ENCODE results near the gene CUL3. TPM values are rescaled to one million over a fixed set of nuclear protein-coding genes. Genes with fewer than 3 reads are reported as not detected.

Gene CUL3
- total RNA-seq, 1 donor from 2014 or later = 99.4 TPM

DNA sequence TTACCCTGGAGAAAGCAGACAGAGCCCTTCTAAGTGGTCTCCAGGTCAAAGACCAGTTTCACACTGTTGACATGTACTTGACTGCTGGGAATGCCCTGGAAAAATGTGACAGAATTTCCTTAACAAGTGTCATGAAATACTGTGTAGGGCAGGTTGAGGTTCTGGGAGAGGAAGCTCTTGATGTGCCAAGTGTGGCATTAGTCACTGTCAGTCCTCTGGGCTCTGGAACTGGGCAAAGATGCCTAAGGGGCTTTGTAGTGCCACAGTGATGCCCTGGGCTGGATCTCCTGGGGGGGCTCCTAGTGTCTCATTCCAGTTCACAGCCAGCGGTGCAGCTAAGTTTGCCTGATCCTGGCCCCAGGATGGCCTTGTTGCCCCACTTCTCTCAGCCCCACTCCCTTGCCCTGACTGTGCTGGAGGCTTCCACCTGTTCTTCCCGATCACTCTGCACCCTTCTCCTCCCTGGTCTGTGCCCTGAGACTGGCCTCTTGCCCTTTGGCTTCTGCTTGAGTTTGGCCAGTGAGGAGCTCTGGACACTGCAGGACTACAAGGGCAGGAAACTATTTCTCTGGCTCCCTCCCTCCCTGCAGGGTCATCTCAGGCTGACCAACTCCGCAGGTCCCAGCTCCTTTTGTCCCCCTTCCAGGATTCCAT, 156.2 kb downstream of the CUL3 start:
- H3K4me3 Mint-ChIP-seq (ENCODE audit: unreplicated experiment) = no peak overlapping the region
- TF ChIP-seq, protein P1, sequence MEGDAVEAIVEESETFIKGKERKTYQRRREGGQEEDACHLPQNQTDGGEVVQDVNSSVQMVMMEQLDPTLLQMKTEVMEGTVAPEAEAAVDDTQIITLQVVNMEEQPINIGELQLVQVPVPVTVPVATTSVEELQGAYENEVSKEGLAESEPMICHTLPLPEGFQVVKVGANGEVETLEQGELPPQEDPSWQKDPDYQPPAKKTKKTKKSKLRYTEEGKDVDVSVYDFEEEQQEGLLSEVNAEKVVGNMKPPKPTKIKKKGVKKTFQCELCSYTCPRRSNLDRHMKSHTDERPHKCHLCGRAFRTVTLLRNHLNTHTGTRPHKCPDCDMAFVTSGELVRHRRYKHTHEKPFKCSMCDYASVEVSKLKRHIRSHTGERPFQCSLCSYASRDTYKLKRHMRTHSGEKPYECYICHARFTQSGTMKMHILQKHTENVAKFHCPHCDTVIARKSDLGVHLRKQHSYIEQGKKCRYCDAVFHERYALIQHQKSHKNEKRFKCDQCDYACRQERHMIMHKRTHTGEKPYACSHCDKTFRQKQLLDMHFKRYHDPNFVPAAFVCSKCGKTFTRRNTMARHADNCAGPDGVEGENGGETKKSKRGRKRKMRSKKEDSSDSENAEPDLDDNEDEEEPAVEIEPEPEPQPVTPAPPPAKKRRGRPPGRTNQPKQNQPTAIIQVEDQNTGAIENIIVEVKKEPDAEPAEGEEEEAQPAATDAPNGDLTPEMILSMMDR (IDR thresholded peaks at IDR 0.05; ENCODE audit: partially characterized antibody, unreplicated experiment) = no peak
- peaks cover 4% of the 10 kb centered on the region for H3K36me3 Mint-ChIP-seq (ENCODE audit: unreplicated experiment)
- H3K27ac Mint-ChIP-seq (ENCODE audit: unreplicated experiment) = no peak overlapping the region
- peaks cover 9% of the 10 kb centered on the region for H3K9me3 Mint-ChIP-seq (ENCODE audit: unreplicated experiment)
- H3K27me3 Mint-ChIP-seq (ENCODE audit: unreplicated experiment) = peaks cover 5% of the 10 kb centered on the region
- peaks cover 10% of the 10 kb centered on the region for H3K4me1 Mint-ChIP-seq (ENCODE audit: low read depth, unreplicated experiment)
- no peak for DNase-seq

DNA sequence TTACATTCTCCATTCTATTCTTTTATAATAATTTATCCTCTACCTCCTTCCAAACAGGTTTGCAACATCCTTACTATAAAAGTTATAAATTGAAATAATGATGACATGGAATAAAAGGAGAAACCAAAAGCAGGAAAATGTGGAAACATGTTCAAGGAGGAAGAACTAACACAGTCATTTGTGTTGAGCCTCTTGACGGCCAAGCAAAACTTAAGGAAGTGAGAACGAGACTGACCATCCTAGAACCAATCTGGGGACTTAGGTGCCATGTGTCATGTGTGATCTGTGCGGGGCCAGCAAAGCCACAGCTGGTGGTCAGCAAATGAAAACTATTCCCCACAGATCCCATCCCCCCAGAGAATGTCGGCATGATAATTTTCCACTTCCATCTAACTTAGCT, 157.7 kb downstream of the CUL3 start:
- Mint-ChIP-seq H3K27ac (ENCODE audit: unreplicated experiment) (no peak overlapping the region), H3K4me3 (ENCODE audit: unreplicated experiment) (no peak overlapping the region), H3K9me3 (ENCODE audit: unreplicated experiment) (peaks cover 9% of the 10 kb centered on the region), H3K36me3 (ENCODE audit: unreplicated experiment) (peaks cover 4% of the 10 kb centered on the region), H3K27me3 (ENCODE audit: unreplicated experiment) (peaks cover 2% of the 10 kb centered on the region), H3K4me1 (ENCODE audit: low read depth, unreplicated experiment) (peaks cover 3% of the 10 kb centered on the region)
- TF ChIP-seq, protein P1 (IDR thresholded peaks at IDR 0.05; ENCODE audit: partially characterized antibody, unreplicated experiment) = no peak
- DNase-seq = no peak

DNA sequence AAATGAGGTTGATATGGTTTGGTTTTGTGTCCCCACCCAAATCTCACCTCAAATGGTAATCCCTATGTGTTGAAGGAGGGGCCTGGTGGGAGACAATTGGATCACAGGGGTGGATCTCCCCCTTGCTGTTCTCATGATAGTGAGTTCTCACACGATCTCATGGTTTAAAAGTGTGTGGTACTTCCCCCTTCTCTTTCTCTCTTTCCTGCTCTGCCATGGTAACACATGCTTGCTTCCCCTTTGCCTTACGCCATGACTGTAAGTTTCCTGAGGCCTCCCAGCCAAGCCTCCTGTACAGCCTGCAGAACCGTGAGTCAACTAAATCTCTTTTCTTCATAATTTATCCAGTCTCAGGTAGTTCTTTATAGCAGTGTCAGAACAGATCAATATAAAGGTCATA, 158.5 kb downstream of the CUL3 start:
- TF ChIP-seq, protein P1 (IDR thresholded peaks at IDR 0.05; ENCODE audit: partially characterized antibody, unreplicated experiment) = no peak
- Mint-ChIP-seq H3K4me1 (ENCODE audit: low read depth, unreplicated experiment) (peaks cover 3% of the 10 kb centered on the region), H3K36me3 (ENCODE audit: unreplicated experiment) (peaks cover 4% of the 10 kb centered on the region), H3K9me3 (ENCODE audit: unreplicated experiment) (peaks cover 9% of the 10 kb centered on the region), H3K27ac (ENCODE audit: unreplicated experiment) (no peak overlapping the region), H3K4me3 (ENCODE audit: unreplicated experiment) (no peak overlapping the region), H3K27me3 (ENCODE audit: unreplicated experiment) (peaks cover 2% of the 10 kb centered on the region)
- DNase-seq = no peak

DNA sequence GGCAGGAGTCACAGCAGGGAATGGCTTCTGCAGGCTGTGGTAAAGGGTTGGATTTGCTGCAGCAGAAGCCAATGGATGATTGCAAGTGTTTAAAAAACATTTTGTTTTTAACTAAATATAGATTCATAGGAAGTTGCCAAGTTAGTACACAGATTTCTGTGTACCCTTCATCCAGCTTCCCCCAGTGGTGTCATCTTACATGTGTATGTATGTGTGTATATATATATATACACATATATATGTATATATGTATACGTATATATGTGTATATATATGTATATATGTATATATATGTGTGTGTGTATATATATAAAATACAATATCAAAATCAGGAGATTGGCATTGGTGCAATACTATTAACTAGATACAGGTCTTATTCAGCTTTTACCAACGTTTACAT, 164.1 kb downstream of the CUL3 start:
- Mint-ChIP-seq H3K27me3 (ENCODE audit: unreplicated experiment) (peaks cover 2% of the 10 kb centered on the region), H3K4me3 (ENCODE audit: unreplicated experiment) (no peak overlapping the region), H3K4me1 (ENCODE audit: low read depth, unreplicated experiment) (no peaks in the 10 kb centered on the region), H3K27ac (ENCODE audit: unreplicated experiment) (no peak overlapping the region), H3K36me3 (ENCODE audit: unreplicated experiment) (no peaks in the 10 kb centered on the region), H3K9me3 (ENCODE audit: unreplicated experiment) (no peaks in the 10 kb centered on the region)
- TF ChIP-seq, protein P1 (IDR thresholded peaks at IDR 0.05; ENCODE audit: partially characterized antibody, unreplicated experiment) = no peak
- DNase-seq = no peak

Other genes starting within 250 kb of the CUL3 start
- 1.3 TPM for gene FAM124B, start 183.3 kb downstream of the CUL3 start, total RNA-seq (ENCODE audit: unreplicated experiment)
- gene CCDC195, start 131.0 kb upstream of the CUL3 start, total RNA-seq (ENCODE audit: unreplicated experiment) = not detected